ENCODE results near the gene SLC24A3. TPM values are rescaled to one million over a fixed set of nuclear protein-coding genes. Genes with fewer than 3 reads are reported as not detected.

The SLC24A3 gene
- total RNA-seq, 1 donor from 2014 or later: not detected

GRCh38 chr20:19426356-19426755 is 213.9 kb downstream of the SLC24A3 start:
- DNase-seq (ENCODE audit: low spot score): no peak
- H3K27me3 Mint-ChIP-seq (ENCODE audit: low read depth): peaks cover 3% of the 10 kb centered on the region
- H3K27ac Mint-ChIP-seq: no peak overlapping the region
- intact Hi-C loops (cut with micrococcal nuclease): no loop called here
- H3K4me3 Mint-ChIP-seq (ENCODE audit: low read depth): no peak overlapping the region
- H3K36me3 Mint-ChIP-seq (ENCODE audit: low read depth): no peaks in the 10 kb centered on the region
- no peaks in the 10 kb centered on the region for H3K4me1 Mint-ChIP-seq (ENCODE audit: low read depth)
- peaks cover 2% of the 10 kb centered on the region for H3K9me3 Mint-ChIP-seq

GRCh38 chr20:19427480-19427879 is 215.0 kb downstream of the SLC24A3 start:
- Mint-ChIP-seq H3K27ac (no peak overlapping the region), H3K9me3 (no peaks in the 10 kb centered on the region), H3K27me3 (ENCODE audit: low read depth) (peaks cover 3% of the 10 kb centered on the region), H3K4me3 (ENCODE audit: low read depth) (no peak overlapping the region), H3K4me1 (ENCODE audit: low read depth) (no peaks in the 10 kb centered on the region), H3K36me3 (ENCODE audit: low read depth) (no peaks in the 10 kb centered on the region)
- intact Hi-C loops (cut with micrococcal nuclease): no loop called here
- no peak for DNase-seq (ENCODE audit: low spot score)

- Mint-ChIP-seq H3K4me1 (ENCODE audit: low read depth) (no peaks in the 10 kb centered on the region), H3K36me3 (ENCODE audit: low read depth) (no peaks in the 10 kb centered on the region), H3K9me3 (no peaks in the 10 kb centered on the region), H3K27me3 (ENCODE audit: low read depth) (peaks cover 3% of the 10 kb centered on the region), H3K4me3 (ENCODE audit: low read depth) (no peak overlapping the region), H3K27ac (no peak overlapping the region)
- intact Hi-C loops (cut with micrococcal nuclease): no loop called here
- no peak for DNase-seq (ENCODE audit: low spot score)
These were observed 215.5 kb downstream of the SLC24A3 start for GRCh38 chr20:19427913-19428312.

- DNase-seq (ENCODE audit: low spot score): no peak
- Mint-ChIP-seq H3K27me3 (ENCODE audit: low read depth) (peaks cover 3% of the 10 kb centered on the region), H3K4me3 (ENCODE audit: low read depth) (no peak overlapping the region), H3K36me3 (ENCODE audit: low read depth) (no peaks in the 10 kb centered on the region), H3K4me1 (ENCODE audit: low read depth) (no peaks in the 10 kb centered on the region), H3K27ac (no peak overlapping the region), H3K9me3 (no peaks in the 10 kb centered on the region)
- intact Hi-C loops (cut with micrococcal nuclease): no loop called here
These were observed 215.9 kb downstream of the SLC24A3 start for GRCh38 chr20:19428324-19428723.

- H3K27me3 Mint-ChIP-seq (ENCODE audit: low read depth): peaks cover 3% of the 10 kb centered on the region
These were observed 217.1 kb downstream of the SLC24A3 start for GRCh38 chr20:19429538-19429937.

GRCh38 chr20:19430641-19431315 is 218.3 kb downstream of the SLC24A3 start:
- no peak overlapping the region for H3K4me3 Mint-ChIP-seq (ENCODE audit: low read depth)
- H3K4me1 Mint-ChIP-seq (ENCODE audit: low read depth): peaks cover 2% of the 10 kb centered on the region
- DNase-seq (ENCODE audit: low spot score): no peak
- no peaks in the 10 kb centered on the region for H3K36me3 Mint-ChIP-seq (ENCODE audit: low read depth)
- H3K9me3 Mint-ChIP-seq: no peaks in the 10 kb centered on the region
- H3K27me3 Mint-ChIP-seq (ENCODE audit: low read depth): peaks cover 3% of the 10 kb centered on the region
- intact Hi-C loops (cut with micrococcal nuclease): no loop called here
- H3K27ac Mint-ChIP-seq: no peak overlapping the region

More at GRCh38 chr20:19429538-19429937, 217.1 kb downstream of the SLC24A3 start:
- Mint-ChIP-seq H3K36me3 (ENCODE audit: low read depth) (no peaks in the 10 kb centered on the region), H3K4me1 (ENCODE audit: low read depth) (peaks cover 2% of the 10 kb centered on the region), H3K9me3 (no peaks in the 10 kb centered on the region), H3K4me3 (ENCODE audit: low read depth) (no peak overlapping the region), H3K27ac (no peak overlapping the region)
- intact Hi-C loops (cut with micrococcal nuclease): no loop called here
- DNase-seq (ENCODE audit: low spot score): no peak

GRCh38 chr20:19431316-19431700 is 218.9 kb downstream of the SLC24A3 start:
- intact Hi-C loops (cut with micrococcal nuclease): no loop called here
- H3K27me3 Mint-ChIP-seq (ENCODE audit: low read depth): peaks cover 3% of the 10 kb centered on the region
- peaks cover 2% of the 10 kb centered on the region for H3K4me1 Mint-ChIP-seq (ENCODE audit: low read depth)
- no peaks in the 10 kb centered on the region for H3K36me3 Mint-ChIP-seq (ENCODE audit: low read depth)
- DNase-seq (ENCODE audit: low spot score): no peak
- no peaks in the 10 kb centered on the region for H3K9me3 Mint-ChIP-seq
- H3K4me3 Mint-ChIP-seq (ENCODE audit: low read depth): no peak overlapping the region
- no peak overlapping the region for H3K27ac Mint-ChIP-seq

- Mint-ChIP-seq H3K27me3 (ENCODE audit: low read depth) (peaks cover 3% of the 10 kb centered on the region), H3K4me1 (ENCODE audit: low read depth) (peaks cover 2% of the 10 kb centered on the region), H3K36me3 (ENCODE audit: low read depth) (no peaks in the 10 kb centered on the region), H3K27ac (no peak overlapping the region), H3K4me3 (ENCODE audit: low read depth) (no peak overlapping the region), H3K9me3 (no peaks in the 10 kb centered on the region)
- intact Hi-C loops (cut with micrococcal nuclease): no loop called here
- no peak for DNase-seq (ENCODE audit: low spot score)
These were observed 219.5 kb downstream of the SLC24A3 start for GRCh38 chr20:19431906-19432305.

- H3K36me3 Mint-ChIP-seq (ENCODE audit: low read depth): no peaks in the 10 kb centered on the region
- no peak for DNase-seq (ENCODE audit: low spot score)
- intact Hi-C loops (cut with micrococcal nuclease): no loop called here
- no peak overlapping the region for H3K27ac Mint-ChIP-seq
- no peaks in the 10 kb centered on the region for H3K9me3 Mint-ChIP-seq
- H3K4me3 Mint-ChIP-seq (ENCODE audit: low read depth): no peak overlapping the region
- peaks cover 2% of the 10 kb centered on the region for H3K4me1 Mint-ChIP-seq (ENCODE audit: low read depth)
- H3K27me3 Mint-ChIP-seq (ENCODE audit: low read depth): peaks cover 3% of the 10 kb centered on the region
These were observed 221.2 kb downstream of the SLC24A3 start for GRCh38 chr20:19433371-19434350.

GRCh38 chr20:19435316-19435715 is 222.9 kb downstream of the SLC24A3 start:
- Mint-ChIP-seq H3K27ac (no peak overlapping the region), H3K27me3 (ENCODE audit: low read depth) (no peaks in the 10 kb centered on the region), H3K4me1 (ENCODE audit: low read depth) (peaks cover 6% of the 10 kb centered on the region), H3K9me3 (no peaks in the 10 kb centered on the region), H3K4me3 (ENCODE audit: low read depth) (no peak overlapping the region), H3K36me3 (ENCODE audit: low read depth) (no peaks in the 10 kb centered on the region)
- DNase-seq (ENCODE audit: low spot score): no peak
- intact Hi-C loops (cut with micrococcal nuclease): no loop called here

GRCh38 chr20:19435821-19436220 is 223.4 kb downstream of the SLC24A3 start:
- Mint-ChIP-seq H3K36me3 (ENCODE audit: low read depth) (no peaks in the 10 kb centered on the region), H3K27ac (no peak overlapping the region), H3K4me1 (ENCODE audit: low read depth) (peaks cover 6% of the 10 kb centered on the region), H3K27me3 (ENCODE audit: low read depth) (no peaks in the 10 kb centered on the region), H3K4me3 (ENCODE audit: low read depth) (no peak overlapping the region), H3K9me3 (no peaks in the 10 kb centered on the region)
- DNase-seq (ENCODE audit: low spot score): no peak
- intact Hi-C loops (cut with micrococcal nuclease): no loop called here

GRCh38 chr20:19438488-19438887 is 226.0 kb downstream of the SLC24A3 start:
- H3K4me1 Mint-ChIP-seq (ENCODE audit: low read depth): peaks cover 14% of the 10 kb centered on the region
- intact Hi-C loops (cut with micrococcal nuclease): no loop called here
- no peak overlapping the region for H3K4me3 Mint-ChIP-seq (ENCODE audit: low read depth)
- H3K27ac Mint-ChIP-seq: no peak overlapping the region
- H3K9me3 Mint-ChIP-seq: peaks cover 2% of the 10 kb centered on the region
- DNase-seq (ENCODE audit: low spot score): no peak
- no peaks in the 10 kb centered on the region for H3K27me3 Mint-ChIP-seq (ENCODE audit: low read depth)
- H3K36me3 Mint-ChIP-seq (ENCODE audit: low read depth): peaks cover under 1% of the 10 kb centered on the region

All from activated T-helper 2 cell treated with anti-CD3 and anti-CD28 coated beads, Interferon-gamma antibody, Interleukin-2, Interleukin-4, amounts not matched to agents 10 μg/mL and 5 μg/mL and 100 μg/mL, durations not matched to agents 14 hours and 24 hours and 36 hours (primary cell).